PFSK-1 (cell line): ENCODE measurements around the gene PBX3.

Experiments used
- FOXP2 ChIP-seq: optimal IDR thresholded peaks from 2 replicates; pipeline ENCODE3; 2011; ENCODE audit warnings: borderline replicate concordance, control low read depth, inconsistent platforms; ENCODE audit not compliant: insufficient read depth; ENCODE audit errors: extremely low read length, extremely low read depth
- POLR2AphosphoS5 ChIP-seq: IDR thresholded peaks from 2 replicates; pipeline ENCODE4 v1.6.1; 2012; ENCODE audit warnings: low read depth, mild to moderate bottlenecking, control low read depth, low read length, moderate library complexity
- SIN3A ChIP-seq: IDR thresholded peaks from 2 replicates; pipeline ENCODE4 v1.6.1; 2012; ENCODE audit warnings: mild to moderate bottlenecking, low read length, moderate library complexity, borderline replicate concordance; ENCODE audit not compliant: insufficient read depth
- TAF1 ChIP-seq: IDR thresholded peaks from 2 replicates; pipeline ENCODE4 v1.6.1; 2012; ENCODE audit warnings: low read length, control low read depth, borderline replicate concordance; ENCODE audit not compliant: insufficient read depth
- TF ChIP-seq, protein P1 (sequence below), 2 experiments: IDR thresholded peaks; 2 replicates each; pipeline versions ENCODE4 v1.6.1 to v1.8.0; 2011 to 2012; ENCODE audit warnings: low read depth in 2 of 2, low read length in 2 of 2, control low read depth in 1 of 2, inconsistent platforms in 1 of 2, mild to moderate bottlenecking in 1 of 2, moderate library complexity in 1 of 2; ENCODE audit not compliant: insufficient read depth in 1 of 2

The PBX3 gene

DNA sequence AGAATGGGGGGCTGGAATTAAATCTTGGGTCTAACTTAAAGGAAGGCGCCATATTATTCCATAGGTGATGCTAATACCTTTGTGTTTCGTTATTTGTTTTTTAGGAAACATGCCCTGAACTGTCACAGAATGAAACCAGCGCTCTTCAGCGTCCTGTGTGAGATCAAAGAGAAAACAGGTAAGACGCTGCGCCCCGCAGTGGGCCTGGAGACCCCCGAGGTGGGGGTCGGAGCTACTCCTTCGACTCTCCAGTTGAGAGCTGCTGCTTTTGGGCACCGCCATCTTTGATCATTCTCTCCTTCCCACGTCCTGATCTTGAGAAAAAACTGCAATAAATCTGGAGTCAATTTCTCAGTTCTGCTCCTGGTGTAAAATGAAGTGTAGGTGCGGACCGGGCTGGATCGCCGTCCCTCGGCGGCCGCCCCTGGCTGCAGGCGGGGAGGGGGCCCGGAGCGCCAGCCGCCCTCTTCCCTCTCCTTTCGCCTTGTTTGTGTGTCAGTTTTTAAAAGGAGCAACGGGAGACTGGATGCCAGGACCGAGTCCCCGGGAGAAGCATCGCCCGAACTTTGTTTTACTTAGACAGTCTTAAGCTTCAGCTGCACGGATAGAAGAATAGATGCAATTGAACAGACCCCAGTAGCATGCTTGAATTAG is 1.4 kb downstream of the PBX3 start:
- TF ChIP-seq POLR2AphosphoS5 (no peak), FOXP2 (no peak), SIN3A (no peak), TAF1 (no peak)
- TF ChIP-seq, protein P1, sequence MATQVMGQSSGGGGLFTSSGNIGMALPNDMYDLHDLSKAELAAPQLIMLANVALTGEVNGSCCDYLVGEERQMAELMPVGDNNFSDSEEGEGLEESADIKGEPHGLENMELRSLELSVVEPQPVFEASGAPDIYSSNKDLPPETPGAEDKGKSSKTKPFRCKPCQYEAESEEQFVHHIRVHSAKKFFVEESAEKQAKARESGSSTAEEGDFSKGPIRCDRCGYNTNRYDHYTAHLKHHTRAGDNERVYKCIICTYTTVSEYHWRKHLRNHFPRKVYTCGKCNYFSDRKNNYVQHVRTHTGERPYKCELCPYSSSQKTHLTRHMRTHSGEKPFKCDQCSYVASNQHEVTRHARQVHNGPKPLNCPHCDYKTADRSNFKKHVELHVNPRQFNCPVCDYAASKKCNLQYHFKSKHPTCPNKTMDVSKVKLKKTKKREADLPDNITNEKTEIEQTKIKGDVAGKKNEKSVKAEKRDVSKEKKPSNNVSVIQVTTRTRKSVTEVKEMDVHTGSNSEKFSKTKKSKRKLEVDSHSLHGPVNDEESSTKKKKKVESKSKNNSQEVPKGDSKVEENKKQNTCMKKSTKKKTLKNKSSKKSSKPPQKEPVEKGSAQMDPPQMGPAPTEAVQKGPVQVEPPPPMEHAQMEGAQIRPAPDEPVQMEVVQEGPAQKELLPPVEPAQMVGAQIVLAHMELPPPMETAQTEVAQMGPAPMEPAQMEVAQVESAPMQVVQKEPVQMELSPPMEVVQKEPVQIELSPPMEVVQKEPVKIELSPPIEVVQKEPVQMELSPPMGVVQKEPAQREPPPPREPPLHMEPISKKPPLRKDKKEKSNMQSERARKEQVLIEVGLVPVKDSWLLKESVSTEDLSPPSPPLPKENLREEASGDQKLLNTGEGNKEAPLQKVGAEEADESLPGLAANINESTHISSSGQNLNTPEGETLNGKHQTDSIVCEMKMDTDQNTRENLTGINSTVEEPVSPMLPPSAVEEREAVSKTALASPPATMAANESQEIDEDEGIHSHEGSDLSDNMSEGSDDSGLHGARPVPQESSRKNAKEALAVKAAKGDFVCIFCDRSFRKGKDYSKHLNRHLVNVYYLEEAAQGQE (IDR thresholded peaks at IDR 0.05; ENCODE audit: insufficient read depth in 1 of 2, low read depth in 2 of 2, low read length in 2 of 2), result no peak

DNA sequence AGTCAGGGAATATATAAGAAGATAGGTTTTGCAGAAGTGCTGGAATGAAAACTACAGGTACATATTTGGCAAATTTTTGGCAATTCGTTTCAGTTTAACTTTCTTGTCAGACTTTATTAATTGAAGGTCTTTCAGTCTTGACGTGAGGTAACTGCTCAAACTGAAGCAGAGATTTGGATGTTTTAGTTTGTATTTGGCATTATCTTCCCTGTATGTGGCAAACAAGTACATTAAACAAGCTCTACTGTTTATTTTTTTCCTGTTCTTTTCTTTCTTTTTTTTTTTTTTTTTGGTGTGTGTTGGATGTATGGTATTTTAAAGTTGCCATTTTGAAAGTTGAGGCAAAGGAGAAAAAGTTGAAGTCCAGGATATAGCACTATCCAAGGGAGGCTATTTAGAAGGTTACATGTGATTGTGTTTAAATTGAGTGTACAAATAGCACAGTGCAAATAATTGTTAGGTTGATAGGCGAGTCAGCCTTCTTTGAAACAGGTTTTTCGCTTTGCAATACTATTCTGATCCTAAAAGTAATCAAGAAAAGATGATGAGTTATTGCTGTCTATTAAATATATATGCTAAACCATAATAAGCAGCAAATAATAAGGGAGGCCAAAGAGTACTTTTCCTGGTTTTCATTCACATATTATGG is 2.2 kb downstream of the PBX3 start:
- TF ChIP-seq, protein P1 (IDR thresholded peaks at IDR 0.05; ENCODE audit: insufficient read depth in 1 of 2, low read depth in 2 of 2, low read length in 2 of 2), result no peak
- no peak for TF ChIP-seq SIN3A
- no peak for TF ChIP-seq POLR2AphosphoS5
- TF ChIP-seq TAF1, result no peak
- TF ChIP-seq FOXP2, result no peak

DNA sequence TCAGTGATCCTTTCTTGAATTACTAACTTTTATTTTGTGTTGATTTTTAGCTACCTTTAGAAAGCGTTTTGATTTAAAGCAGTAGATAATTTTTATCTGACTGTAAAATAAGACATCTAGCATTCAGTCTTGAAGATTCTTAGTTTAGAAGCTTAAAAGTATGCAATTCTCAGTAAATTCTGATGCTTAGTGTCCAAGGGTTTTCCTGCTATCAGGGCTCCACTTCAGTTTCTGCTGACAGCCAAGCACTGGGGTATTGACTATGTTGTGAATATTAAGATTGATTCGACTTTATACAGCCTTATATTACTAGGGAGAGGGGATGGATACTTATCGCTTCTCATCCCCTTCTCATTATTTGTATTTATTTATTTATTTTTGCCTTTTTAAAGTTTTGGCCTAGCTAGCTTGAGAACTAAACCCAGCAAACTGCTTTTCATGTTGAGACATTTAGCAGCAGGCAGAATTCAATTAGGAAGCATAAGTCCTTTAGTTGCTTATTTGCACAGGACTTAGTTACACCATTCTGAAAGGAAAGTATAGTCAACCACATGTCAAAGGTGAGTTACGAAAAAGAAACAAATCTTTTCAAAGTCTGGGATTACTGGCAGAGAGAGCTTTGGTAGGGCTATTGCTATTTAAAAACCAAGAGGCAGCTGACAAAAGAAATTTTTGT is 2.9 kb downstream of the PBX3 start:
- TF ChIP-seq, protein P1 (IDR thresholded peaks at IDR 0.05; ENCODE audit: insufficient read depth in 1 of 2, low read depth in 2 of 2, low read length in 2 of 2), result no peak
- TF ChIP-seq SIN3A (no peak), TAF1 (no peak), POLR2AphosphoS5 (no peak), FOXP2 (no peak)

DNA sequence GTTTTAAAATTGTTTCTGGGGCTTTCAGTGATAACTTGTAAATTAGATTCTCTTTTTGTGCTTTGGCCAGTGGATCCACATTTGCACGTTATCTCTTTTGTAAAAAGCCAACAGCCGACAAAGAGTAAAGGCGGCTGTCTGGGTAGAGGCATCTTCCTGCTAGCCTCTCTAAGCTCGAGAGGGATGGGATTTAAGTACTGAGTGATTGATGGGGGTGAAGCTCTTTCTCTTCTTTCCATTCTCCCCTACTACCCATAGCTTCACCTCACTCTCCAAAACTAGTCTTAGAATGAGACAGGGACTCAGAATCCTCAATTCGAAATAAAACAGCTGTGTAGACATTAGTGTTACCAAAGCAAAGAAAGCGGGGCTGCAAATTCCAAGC is 3.4 kb downstream of the PBX3 start:
- TF ChIP-seq FOXP2 (no peak), SIN3A (0 out of 2 replicates have a peak, but pooled peaks have one; percentile 21)

DNA sequence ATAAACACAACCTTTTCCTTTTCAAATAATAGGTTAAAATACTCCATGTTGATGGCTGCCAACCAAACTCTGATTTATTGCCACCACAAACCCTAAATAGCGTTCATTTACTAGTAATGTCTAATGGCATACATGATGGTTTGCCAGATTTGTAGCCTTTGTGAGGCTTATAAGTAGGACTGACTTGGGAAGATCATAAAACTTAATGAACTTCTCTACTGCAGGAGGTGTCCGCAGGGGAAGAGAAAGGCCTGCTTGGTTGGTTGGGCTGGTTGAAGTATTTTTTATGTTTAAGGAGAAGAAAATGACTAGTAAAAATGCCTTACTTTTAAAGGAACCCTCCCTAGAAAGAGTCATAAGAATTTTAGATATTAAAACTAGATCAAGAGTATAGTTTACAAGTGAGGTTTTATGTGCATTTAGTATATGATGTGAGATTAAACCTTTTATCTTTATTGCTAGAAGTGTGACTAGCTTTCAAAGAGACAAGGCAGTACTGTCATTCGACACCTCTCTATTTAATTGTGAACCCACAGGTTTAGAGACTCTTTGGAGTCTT is 5.0 kb downstream of the PBX3 start:
- TF ChIP-seq TAF1, result no peak
- TF ChIP-seq POLR2AphosphoS5, result no peak
- no peak for TF ChIP-seq SIN3A
- TF ChIP-seq FOXP2, result no peak
- TF ChIP-seq, protein P1 (IDR thresholded peaks at IDR 0.05; ENCODE audit: insufficient read depth in 1 of 2, low read depth in 2 of 2, low read length in 2 of 2), result no peak
